Measurements from ENCODE around the gene RPS6KA5.

The RPS6KA5 gene

GRCh38 chr14:90807060-90807459 is 253.4 kb downstream of the RPS6KA5 start:
- DNase-seq (ENCODE audit: low spot score): no peak

- DNase-seq (ENCODE audit: low spot score): no peak
These were observed 254.5 kb downstream of the RPS6KA5 start for GRCh38 chr14:90805662-90806540.

GRCh38 chr14:90805084-90805391 is 255.4 kb downstream of the RPS6KA5 start:
- no peak for DNase-seq (ENCODE audit: low spot score)

- DNase-seq (ENCODE audit: low spot score): no peak
These were observed 256.0 kb downstream of the RPS6KA5 start for GRCh38 chr14:90804292-90805083.

- DNase-seq (ENCODE audit: low spot score): no peak
These were observed 257.2 kb downstream of the RPS6KA5 start for GRCh38 chr14:90803249-90803648.

- DNase-seq (ENCODE audit: low spot score): no peak
These were observed 261.0 kb downstream of the RPS6KA5 start for GRCh38 chr14:90799420-90799819.

GRCh38 chr14:90797919-90798318 is 262.5 kb downstream of the RPS6KA5 start:
- DNase-seq (ENCODE audit: low spot score): no peak

Measured in ecto neural progenitor cell (in vitro differentiated cells).